Transverse colon (tissue), 4 donors: Measurements from ENCODE around the gene INPPL1. TPM values are rescaled to one million over a fixed set of nuclear protein-coding genes. Genes with fewer than 3 reads are reported as not detected.
"Not testable (repeated sequence)": the region's sequence is repeated elsewhere in the genome, so short reads cannot be mapped to it uniquely, and the experiment has no call there.

Experiments used
- DNase-seq: peaks from one replicate; pipeline ENCODE4 v3.0.0-alpha.2; 2019
- H3K27ac ChIP-seq, 4 donors: fragments of 200-600 bp; sonication (generic); 2 replicates each; pipeline ENCODE4 v1.5.1; 2016 to 2018; ENCODE audit warnings: inconsistent platforms in 4 of 4
- H3K27me3 ChIP-seq: fragments of 200-600 bp; sonication (generic); 2 replicates; pipeline ENCODE4 v1.5.1; 2017; ENCODE audit warnings: inconsistent platforms
- H3K36me3 ChIP-seq, 4 donors: fragments of 200-600 bp; sonication (generic); 2 replicates each; pipeline ENCODE4 v1.5.1; 2017 to 2019; ENCODE audit warnings: inconsistent platforms in 4 of 4
- H3K4me1 ChIP-seq, 4 donors: fragments of 200-600 bp; sonication (generic); 2 replicates each; pipeline ENCODE4 v1.5.1; 2017 to 2020; ENCODE audit warnings: inconsistent platforms in 4 of 4
- H3K4me3 ChIP-seq, 4 donors: fragments of 200-600 bp; sonication (generic); 1 replicate in 1 of 4; 2 replicates in 3 of 4; pipeline versions ENCODE4 v1.5.1 to v1.6.1; 2017 to 2019; ENCODE audit warnings: inconsistent platforms in 4 of 4
- H3K9me3 ChIP-seq, 2 donors: fragments of 200-600 bp; sonication (generic); 2 replicates each; pipeline ENCODE4 v1.5.1; 2017 to 2019; ENCODE audit warnings: inconsistent platforms in 2 of 2
- EP300 ChIP-seq: sonication (generic); formaldehyde crosslinking; IDR thresholded peaks from one replicate; pipeline ENCODE4 v1.6.1; 2017; ENCODE audit warnings: antibody characterized with exemption, low read depth
- POLR2A ChIP-seq: fragments of 450-650 bp; IDR thresholded peaks from one replicate; pipeline ENCODE4 v1.6.1; 2016; ENCODE audit warnings: antibody characterized with exemption, mild to moderate bottlenecking, moderate library complexity
- POLR2AphosphoS5 ChIP-seq, 3 donors: sonication (generic); formaldehyde crosslinking; IDR thresholded peaks; one replicate each; pipeline ENCODE4 v1.6.1; 2016; ENCODE audit warnings: antibody characterized with exemption in 3 of 3
- WGBS, 2 donors: methylation state at CpG; one replicate each; pipeline ENCODE4 v1.1.5; 2018; ENCODE audit warnings: low coverage in 1 of 2; 5-methylcytosine and 5-hydroxymethylcytosine counted together
- in situ Hi-C, 4 donors: fragments of 200-750 bp; cut with MboI; loops; one replicate each; pipeline versions ENCODE4 v1.15.0 to v1.15.1; 2017; ENCODE audit warnings: low sequenced_read_pairs in 3 of 4, low pct_ligation_motif_present in 1 of 4, low pct_unique_long_range_greater_than_20kb in 1 of 4
- intact Hi-C: fragments of 100-400 bp; cut with DNase I; formaldehyde crosslinking; loops from one replicate; pipeline ENCODE4 v1.15.1; 2023; ENCODE audit warnings: low total_unique reads
- total RNA-seq, 4 donors: library from RNA; depleted of rRNA; stranded (reverse); fragments of >200 nt; gene quantifications; one replicate each; pipeline ENCODE4 v1.1.0, GENCODE V29; 2016
- TF ChIP-seq, protein P1 (sequence below), 5 experiments: fragments of 200-600 bp in 3 of 5; fragments of 450-650 bp in 2 of 5; sonication (generic) in 3 of 5; IDR thresholded peaks; 1 replicate in 2 of 5; 2 replicates in 3 of 5; pipeline ENCODE4 v1.5.1; 2016 to 2017; ENCODE audit warnings: antibody characterized with exemption in 5 of 5, inconsistent platforms in 3 of 5, mild to moderate bottlenecking in 2 of 5, moderate library complexity in 1 of 5

INPPL1 gene
- total RNA-seq, 4 donors from 2014 or later, result 92.8 to 388 (median 157) TPM

DNA sequence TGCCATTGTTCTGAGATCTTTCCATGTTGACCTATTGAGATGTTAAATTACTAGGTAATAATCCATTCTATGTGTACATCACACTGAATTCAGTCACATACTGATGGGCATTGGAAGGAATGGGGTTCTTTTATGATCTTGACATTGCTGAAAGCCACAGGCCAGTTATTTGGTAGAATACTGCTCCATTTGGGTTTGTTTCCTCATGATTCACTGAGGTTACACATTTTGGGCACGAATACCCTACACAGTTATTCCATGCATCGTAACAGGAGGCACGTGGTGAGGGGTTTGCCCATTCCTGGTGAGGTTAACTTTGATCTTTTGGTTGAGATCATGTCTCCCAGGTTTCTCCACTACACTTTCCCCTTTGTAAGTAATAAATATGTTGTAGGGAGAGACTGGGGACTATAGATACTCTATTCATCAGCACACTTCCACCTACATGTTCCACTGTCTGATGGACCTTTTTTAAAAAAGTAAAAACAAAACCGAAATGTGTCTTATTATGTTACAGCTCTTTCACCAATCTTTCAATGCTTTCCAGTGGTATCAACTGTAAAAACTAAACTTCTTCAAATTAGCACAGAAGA is 44.7 kb upstream of the INPPL1 start:
- no peak for DNase-seq
- Histone ChIP-seq H3K4me1 (peaks cover 0 to 9% (median 2%) of the 10 kb centered on the region in 4 donors), H3K9me3 (no peaks in the 10 kb centered on the region), H3K4me3 (no peak overlapping the region), H3K27ac (no peak overlapping the region), H3K36me3 (no peaks in the 10 kb centered on the region), H3K27me3 (no peaks in the 10 kb centered on the region)
- in situ Hi-C loops, result no loop called here
- WGBS, 2 donors, result 44 to 81% methylated on average over 4 of the region's 4 CpGs
- TF ChIP-seq EP300 (no peak), POLR2AphosphoS5 (IDR thresholded peaks at IDR 0.05) (no peak), POLR2A (no peak)
- TF ChIP-seq, protein P1, sequence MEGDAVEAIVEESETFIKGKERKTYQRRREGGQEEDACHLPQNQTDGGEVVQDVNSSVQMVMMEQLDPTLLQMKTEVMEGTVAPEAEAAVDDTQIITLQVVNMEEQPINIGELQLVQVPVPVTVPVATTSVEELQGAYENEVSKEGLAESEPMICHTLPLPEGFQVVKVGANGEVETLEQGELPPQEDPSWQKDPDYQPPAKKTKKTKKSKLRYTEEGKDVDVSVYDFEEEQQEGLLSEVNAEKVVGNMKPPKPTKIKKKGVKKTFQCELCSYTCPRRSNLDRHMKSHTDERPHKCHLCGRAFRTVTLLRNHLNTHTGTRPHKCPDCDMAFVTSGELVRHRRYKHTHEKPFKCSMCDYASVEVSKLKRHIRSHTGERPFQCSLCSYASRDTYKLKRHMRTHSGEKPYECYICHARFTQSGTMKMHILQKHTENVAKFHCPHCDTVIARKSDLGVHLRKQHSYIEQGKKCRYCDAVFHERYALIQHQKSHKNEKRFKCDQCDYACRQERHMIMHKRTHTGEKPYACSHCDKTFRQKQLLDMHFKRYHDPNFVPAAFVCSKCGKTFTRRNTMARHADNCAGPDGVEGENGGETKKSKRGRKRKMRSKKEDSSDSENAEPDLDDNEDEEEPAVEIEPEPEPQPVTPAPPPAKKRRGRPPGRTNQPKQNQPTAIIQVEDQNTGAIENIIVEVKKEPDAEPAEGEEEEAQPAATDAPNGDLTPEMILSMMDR (IDR thresholded peaks at IDR 0.05), result no peak
- intact Hi-C loops, result no loop called here

DNA sequence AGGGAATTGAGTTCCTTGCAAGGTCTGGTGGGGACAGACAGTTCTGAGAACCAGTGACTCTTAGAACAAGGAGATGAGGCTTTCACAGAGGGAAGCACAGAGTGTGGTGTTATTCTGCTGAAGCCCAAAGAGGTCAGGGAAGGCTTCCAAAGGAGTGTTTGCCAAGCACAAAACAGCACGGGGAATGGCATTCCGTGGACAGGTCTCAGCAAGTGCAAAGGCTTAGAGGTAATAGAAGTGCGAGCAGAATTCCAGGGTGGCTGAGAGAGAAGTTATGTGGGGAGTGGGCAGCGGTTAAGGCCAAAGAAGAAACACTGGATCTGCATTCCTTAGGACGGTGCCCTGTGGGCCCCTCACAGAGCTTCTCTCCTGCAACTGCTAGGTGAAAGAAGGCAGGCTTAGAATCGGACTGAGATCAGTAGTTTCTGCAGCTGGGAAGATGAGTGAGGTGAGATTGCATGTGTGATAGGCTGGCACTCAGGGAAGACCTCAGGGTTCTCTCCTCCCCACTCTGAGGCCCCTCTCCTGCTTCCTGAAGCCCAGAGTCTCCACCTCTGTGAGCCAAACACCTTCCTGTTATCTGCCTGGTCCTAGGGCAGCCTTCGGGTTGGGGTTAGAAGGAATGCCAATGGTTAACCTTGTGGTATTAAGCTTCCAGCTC is 43.5 kb upstream of the INPPL1 start:
- in situ Hi-C loops, intact Hi-C loops, H3K9me3 ChIP-seq, H3K27me3 ChIP-seq, H3K36me3 ChIP-seq, H3K4me3 ChIP-seq, H3K27ac ChIP-seq, H3K4me1 ChIP-seq, DNase-seq: not testable (repeated sequence)
- 41 to 75% methylated on average over 2 to 6 of the region's 7 CpGs for WGBS, 2 donors

DNA sequence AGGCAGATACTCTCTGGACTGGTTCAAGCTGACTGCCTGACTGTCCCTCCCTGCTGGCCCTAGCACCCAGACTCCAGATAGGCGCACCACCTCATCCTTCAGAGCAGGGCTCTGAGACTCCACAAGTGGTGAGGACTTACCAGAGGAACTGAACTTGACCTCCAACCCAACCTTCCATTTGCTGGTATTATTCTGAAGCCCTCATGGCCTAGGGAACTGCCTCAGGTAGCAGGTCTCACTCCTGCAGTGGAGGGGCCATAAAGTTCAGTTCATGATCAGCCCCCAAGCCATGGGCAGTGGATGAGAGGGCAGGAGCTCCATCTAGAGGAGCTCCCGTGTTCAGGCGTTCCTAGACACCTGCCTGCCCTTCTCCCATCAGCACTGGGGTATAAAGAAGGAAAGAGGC is 43.0 kb upstream of the INPPL1 start:
- 73% methylated on average over 3 of the region's 3 CpGs; no CpG with 5 or more reads in 1 of the 2 donors for WGBS, 2 donors
- in situ Hi-C loops, result not testable (repeated sequence)

DNA sequence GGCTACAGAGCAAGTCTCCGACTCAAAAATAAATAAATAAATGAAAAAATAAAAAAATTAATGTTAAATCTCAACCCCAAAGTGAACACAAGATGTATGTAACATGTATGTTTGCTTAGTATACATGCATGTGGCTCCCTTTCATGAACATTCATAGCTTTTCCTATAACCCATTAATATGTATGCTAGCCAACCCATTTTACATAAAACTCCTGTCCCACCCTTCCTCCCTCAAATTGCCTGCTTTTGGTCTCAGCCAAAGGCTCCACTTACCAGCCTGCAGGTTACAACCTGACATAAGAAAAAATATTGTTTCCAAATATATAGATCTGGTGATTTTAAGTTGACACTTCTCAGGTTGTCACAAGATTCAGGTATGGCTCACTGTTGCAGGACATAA is 36.3 kb upstream of the INPPL1 start:
- Histone ChIP-seq H3K4me1 (peaks cover 0 to 4% (median 0%) of the 10 kb centered on the region in 4 donors), H3K27me3 (no peaks in the 10 kb centered on the region), H3K27ac (no peak overlapping the region), H3K4me3 (no peak overlapping the region), H3K36me3 (no peaks in the 10 kb centered on the region), H3K9me3 (no peaks in the 10 kb centered on the region)
- in situ Hi-C loops (no loop called here), intact Hi-C loops (no loop called here)
- no peak for DNase-seq
- TF ChIP-seq POLR2AphosphoS5 (IDR thresholded peaks at IDR 0.05) (no peak), EP300 (no peak), POLR2A (no peak)
- TF ChIP-seq, protein P1 (IDR thresholded peaks at IDR 0.05), result no peak
- 83 to 90% methylated on average over 1 of the region's 1 CpG for WGBS, 2 donors

More for the DNA sequence above, 43.0 kb upstream of the INPPL1 start:
- H3K9me3 ChIP-seq, DNase-seq, H3K27ac ChIP-seq, H3K36me3 ChIP-seq, H3K4me1 ChIP-seq, H3K4me3 ChIP-seq, H3K27me3 ChIP-seq, intact Hi-C loops: not testable (repeated sequence)
- TF ChIP-seq, protein P1 (IDR thresholded peaks at IDR 0.05), result peak in 2 of 5 experiments; percentile 10 to 11
